GM12872 (cell line): ENCODE measurements around the gene HEXD.

Source experiments
- TF ChIP-seq, protein P1 (sequence below): IDR thresholded peaks from 3 replicates; pipeline ENCODE4 v1.5.1; 2011; ENCODE audit warnings: low read depth, mild to moderate bottlenecking, low read length, moderate library complexity; ENCODE audit not compliant: insufficient read depth

Gene HEXD

DNA sequence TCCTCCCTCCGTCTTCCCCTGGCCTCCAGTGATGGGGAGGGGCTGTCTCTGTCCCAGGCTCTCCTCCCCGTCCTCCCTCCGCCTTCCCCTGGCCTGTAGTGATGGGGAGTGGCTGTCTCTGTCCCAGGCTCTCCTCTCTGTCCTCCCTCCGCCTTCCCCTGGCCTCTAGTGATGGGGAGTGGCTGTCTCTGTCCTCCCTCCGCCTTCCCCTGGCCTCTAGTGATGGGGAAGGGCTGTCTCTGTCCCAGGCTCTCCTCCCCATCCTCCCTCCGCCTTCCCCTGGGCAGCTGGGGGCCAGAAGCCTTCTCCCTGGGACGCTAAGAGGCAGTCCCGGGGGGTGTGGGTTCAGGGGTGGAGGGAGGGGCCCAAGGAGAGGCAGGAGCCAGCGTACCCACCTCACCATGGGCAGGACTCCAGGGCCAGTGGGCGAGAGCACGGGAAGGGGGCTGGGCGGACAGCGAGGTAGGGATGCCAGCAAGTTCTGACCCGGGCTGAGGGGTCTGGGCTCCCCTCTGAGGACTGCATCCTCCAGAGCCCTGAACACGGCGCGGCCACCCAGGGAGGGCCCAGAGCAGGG, 31.8 kb upstream of the HEXD start:
- TF ChIP-seq, protein P1, sequence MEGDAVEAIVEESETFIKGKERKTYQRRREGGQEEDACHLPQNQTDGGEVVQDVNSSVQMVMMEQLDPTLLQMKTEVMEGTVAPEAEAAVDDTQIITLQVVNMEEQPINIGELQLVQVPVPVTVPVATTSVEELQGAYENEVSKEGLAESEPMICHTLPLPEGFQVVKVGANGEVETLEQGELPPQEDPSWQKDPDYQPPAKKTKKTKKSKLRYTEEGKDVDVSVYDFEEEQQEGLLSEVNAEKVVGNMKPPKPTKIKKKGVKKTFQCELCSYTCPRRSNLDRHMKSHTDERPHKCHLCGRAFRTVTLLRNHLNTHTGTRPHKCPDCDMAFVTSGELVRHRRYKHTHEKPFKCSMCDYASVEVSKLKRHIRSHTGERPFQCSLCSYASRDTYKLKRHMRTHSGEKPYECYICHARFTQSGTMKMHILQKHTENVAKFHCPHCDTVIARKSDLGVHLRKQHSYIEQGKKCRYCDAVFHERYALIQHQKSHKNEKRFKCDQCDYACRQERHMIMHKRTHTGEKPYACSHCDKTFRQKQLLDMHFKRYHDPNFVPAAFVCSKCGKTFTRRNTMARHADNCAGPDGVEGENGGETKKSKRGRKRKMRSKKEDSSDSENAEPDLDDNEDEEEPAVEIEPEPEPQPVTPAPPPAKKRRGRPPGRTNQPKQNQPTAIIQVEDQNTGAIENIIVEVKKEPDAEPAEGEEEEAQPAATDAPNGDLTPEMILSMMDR: no peak

DNA sequence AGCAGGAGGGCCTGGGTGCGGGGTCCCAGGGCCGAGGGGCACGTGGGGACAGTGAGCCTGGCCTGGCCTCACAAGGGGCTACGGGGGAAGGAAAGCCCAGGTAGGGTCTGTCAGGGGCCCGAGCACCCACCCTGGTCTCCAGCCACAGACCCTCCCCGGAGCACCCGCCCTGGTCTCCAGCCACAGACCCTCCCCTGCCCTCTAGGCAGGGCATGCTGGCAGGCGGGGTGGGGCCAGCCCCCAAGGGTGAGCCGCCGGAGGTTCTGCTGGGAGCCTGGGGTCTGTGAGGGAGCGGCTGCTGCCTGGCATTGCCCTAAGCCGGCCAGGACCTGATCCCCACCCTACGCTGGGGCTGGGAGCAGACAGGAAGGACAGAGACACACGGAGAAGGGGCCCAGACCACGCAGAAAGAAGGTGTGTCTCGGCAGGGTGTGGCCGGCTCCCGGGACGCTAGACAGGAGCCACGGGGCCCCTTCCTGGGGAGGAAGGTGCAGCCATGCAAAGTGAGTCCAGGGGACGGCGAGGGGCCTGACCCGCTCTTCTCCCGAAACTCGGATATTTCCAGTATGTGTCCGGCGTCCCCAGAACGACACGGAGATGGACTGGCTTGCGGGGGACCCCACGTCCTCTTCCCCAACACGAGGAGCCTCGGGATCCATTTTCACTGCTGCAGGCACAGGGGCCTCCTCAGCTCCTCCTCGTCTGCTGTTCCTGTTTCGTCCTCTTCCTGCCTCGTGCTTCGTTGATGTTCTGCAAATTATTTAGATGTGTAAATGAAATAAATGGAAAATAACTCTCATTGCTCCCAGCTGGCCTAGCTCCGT, 31.1 kb upstream of the HEXD start:
- TF ChIP-seq, protein P1: no peak

DNA sequence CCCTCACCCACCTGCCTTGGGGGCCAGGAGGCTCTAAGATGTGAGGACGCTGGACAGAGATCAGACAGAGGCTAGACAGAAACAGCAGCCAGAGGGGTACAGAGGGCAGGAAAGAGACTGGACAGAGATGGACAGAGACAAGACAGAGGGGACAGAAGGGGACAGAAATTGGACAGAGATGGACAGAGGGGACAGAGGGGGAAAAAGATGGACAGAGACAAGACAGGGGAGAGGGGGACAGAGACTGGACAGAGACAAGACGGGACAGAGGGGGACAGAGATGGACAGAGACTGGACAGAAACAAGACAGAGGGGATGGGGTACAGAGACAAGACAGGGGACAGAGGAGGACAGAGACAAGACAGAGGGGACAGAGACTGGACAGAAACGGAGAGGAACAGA, 30.4 kb upstream of the HEXD start:
- TF ChIP-seq, protein P1: no peak

DNA sequence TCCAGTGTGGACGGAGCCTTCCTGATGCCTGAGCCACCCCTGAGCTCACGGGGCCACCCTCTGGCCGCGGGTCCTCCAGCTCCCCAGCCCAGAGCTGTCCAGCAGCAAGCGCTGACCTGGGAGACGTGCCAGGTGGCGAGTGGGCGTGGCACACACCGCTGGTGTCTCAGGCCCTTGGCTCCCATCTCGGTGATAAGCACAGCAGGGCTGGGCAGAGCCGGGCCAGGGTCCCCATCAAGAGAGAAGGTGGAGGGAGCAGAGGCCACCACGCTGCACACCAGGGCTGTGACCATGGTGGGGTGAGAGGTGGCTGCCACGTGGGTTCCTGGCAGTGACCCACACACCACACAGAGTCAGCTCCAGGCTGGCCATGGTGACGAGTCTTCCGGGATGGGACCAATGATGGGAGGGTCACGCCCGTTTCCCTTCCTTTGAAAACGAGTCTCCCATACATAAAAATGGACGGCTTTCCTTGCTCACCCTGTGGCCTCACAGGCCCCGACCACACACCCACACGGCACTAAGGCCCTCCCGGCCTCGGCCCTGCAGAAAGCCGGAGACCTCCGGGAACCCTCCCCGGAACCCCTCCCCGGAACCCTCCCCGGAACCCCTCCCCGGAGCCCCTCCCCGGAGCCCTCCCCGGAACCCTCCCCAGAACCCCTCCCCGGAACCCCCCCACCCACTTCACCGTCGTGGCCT, 29.8 kb upstream of the HEXD start:
- TF ChIP-seq, protein P1: no peak

DNA sequence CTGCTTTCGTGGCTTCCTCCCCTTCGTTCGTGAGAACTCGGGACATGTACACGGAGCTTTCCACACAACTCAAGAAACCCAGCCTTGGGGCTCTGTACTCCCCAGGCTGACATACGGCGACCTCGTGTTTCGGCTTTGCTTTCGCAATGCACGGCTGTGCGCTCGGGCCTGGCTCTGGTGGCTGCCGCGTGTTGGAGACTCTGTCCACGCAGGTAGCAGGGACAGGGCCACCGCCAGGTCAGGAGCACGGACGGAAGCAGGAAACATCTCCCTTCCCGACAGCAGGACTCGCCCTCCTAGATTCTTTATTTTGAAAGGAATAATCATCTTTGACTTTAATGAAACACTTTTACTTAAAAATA, 29.2 kb upstream of the HEXD start:
- TF ChIP-seq, protein P1: no peak

DNA sequence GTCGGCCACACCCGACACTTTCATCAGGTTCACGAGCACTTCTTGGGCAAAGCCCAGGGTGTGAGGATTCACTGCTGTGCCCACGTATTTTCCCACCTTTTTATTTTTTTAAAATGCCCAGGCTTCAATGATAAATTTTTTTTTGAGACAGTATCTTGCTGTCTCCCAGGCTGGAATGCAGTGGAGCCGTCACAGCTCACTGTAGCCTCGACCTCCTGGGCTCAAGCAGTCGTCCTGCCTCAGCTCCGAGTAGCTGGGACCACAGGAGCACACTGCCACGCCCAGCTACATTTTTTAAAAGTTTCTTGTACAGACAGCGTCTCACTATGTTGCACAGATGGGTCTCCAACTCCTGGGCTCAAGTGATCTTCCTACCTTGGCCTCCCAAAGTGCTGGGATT, 28.8 kb upstream of the HEXD start:
- TF ChIP-seq, protein P1: no peak

DNA sequence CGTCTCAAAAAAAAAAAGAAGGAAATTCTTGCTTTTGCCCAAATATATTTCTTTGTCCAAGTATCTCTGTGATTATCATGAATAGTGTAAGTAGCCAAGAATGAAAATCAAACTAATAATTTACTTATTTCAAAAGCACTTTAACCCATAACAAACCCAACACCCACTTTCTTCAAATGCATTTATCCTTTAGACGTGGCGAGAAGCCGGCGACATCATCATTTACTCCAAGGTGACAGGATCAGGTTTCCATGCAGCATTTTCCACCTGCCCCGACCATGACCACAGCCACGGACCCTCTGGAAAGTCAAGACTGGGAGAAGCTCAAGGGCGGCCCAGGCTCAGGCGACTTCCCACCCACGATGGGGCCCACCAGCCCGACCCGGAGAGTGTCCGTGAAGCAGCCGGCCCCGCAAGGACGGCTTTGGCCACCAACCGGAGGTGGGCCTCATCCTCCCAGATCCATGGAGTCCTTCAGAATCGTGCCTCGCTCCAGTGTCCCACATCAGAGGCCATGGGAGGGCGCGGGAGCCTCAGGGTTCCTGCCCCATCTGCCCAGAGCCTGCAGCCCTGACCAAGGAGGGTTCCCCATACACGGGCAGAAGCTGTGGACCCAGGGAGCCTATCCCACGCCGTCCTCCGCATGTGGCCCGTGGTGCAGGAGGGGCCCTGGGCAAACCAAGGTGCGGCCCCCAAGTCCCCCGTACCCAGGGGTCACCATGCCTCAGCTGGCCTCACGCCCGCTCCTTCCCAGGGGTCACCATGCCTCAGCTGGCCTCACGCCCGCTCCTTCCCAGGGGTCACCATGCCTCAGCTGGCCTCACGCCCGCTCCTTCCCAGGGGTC, 27.9 kb upstream of the HEXD start:
- TF ChIP-seq, protein P1: no peak
